VCaP (cell line): ENCODE results near the gene PTPRA.
"Not testable (repeated sequence)": the region's sequence is repeated elsewhere in the genome, so short reads cannot be mapped to it uniquely, and the experiment has no call there.

Experiments used
- H3K27ac ChIP-seq: fragments of 450-650 bp; 2 replicates; pipeline ENCODE4 v1.5.1; 2017
- TF ChIP-seq, protein P1 (sequence below): fragments of 450-650 bp; conservative IDR thresholded peaks from 2 replicates; pipeline ENCODE4 v1.5.1; 2017; ENCODE audit warnings: mild to moderate bottlenecking, moderate library complexity

Gene PTPRA

DNA sequence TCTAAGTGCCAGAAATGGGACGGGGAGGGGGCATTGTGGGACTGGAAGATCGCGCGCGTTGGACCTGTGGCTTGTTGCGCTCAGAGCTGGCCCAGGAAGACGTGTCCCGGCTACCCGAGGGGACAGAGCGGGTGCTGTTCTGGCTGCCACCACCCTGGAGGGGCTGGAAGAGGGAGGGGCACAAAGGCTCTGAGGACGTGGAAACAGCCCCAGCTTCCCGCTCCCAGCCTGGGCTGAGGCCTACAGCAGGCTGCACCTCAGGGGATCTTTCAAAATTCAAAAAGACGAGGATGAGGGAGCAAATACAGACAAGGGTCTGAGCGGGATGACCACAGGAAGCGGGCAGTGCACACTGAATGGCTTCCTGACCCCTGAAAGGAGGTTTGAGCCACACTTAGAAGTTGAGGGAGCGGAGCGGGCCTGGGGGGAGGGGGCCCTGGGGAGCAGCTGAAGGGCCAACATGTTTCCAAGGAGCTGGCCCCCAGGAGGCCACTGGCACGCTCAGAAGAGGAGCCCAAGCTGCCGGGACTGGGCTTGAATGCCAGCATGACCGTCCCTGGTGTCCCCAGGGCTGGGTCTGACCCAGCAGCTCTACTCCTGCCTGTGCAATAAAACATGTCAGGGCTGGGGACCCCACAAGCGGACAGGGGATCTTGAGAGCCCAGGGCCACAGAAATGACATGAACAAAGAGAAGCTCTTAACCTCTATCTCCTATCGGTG is 199.4 kb downstream of the PTPRA start:
- TF ChIP-seq, protein P1, sequence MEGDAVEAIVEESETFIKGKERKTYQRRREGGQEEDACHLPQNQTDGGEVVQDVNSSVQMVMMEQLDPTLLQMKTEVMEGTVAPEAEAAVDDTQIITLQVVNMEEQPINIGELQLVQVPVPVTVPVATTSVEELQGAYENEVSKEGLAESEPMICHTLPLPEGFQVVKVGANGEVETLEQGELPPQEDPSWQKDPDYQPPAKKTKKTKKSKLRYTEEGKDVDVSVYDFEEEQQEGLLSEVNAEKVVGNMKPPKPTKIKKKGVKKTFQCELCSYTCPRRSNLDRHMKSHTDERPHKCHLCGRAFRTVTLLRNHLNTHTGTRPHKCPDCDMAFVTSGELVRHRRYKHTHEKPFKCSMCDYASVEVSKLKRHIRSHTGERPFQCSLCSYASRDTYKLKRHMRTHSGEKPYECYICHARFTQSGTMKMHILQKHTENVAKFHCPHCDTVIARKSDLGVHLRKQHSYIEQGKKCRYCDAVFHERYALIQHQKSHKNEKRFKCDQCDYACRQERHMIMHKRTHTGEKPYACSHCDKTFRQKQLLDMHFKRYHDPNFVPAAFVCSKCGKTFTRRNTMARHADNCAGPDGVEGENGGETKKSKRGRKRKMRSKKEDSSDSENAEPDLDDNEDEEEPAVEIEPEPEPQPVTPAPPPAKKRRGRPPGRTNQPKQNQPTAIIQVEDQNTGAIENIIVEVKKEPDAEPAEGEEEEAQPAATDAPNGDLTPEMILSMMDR = no peak
- no peak overlapping the region for H3K27ac ChIP-seq

DNA sequence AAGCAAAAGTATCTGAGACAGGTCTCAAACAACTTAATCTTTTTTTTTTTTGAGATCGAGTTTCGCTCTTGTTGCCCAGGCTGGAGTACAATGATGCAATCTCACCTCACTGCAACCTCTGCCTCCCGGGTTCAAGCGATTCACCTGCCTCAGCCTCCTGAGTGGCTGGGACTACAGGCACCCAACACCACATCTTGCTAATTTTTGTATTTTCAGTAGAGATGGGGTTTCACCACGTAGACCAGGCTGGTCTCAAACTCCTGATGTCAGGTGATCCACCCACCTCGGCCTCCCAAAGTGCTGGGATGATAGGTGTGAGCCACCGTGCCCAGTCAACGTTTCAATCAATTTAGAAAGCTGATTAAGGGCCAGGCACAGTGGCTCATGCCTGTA is 200.0 kb downstream of the PTPRA start:
- H3K27ac ChIP-seq = not testable (repeated sequence)

DNA sequence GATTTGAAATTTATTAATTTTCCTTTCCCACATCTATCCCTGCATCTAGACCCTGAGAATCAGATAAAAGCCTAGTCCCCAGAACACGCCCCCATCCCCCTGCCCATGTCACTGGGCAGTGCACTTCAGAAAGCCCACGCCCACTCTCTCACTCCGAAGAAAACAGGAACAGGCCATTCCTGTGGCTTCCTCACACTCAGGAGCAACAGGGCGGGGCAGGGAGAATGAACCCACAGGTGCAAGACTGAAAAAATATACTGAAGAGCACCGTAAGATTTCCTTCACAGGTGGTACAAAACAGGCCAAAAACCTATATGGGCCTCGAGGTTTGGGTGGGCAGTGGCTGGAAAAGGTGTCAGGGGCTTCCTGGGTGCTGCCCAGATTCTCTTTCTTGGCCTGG is 201.5 kb downstream of the PTPRA start:
- TF ChIP-seq, protein P1 = no peak
- no peak overlapping the region for H3K27ac ChIP-seq

DNA sequence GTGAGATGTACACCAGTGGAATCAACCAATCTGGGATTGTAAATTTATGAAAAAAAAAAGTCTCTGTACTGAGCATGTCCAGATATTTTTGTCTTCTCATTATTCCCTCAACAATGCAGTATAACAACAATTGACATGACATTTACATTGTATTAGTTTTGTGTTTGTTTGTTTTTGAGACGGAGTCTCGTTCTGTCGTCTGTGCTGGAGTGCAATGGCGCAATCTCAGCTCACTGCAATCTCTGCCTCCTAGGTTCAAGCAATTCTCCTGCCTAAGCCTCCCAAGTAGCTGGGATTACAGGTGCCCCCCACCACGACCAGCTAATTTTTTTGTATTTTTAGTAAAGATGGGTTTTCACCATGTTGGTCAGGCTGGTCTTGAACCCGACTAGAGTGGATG is 202.0 kb downstream of the PTPRA start:
- H3K27ac ChIP-seq = not testable (repeated sequence)

DNA sequence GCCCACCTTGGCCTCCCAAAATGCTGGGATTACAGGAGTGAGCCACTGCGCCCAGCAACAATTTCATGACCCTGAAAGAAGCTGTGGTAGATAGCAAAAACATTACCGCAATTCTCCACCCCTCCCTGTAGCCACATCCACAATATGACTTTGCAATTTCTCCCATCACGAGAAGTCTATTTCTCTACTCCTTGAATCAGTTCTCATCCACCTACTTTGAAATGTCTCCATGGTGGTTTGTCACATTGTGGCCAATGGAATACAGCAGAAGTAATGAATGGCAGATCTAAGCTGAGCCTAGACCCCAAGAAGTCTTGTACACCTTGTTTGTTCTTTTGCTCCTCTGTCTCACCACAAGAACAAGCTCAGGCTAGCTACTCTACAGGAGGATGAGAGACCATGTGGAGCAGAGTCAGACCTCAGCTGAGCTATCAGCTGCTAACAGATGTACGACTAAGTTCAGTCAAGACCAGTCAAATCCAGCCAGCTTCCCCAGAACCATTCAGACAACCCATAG is 204.4 kb downstream of the PTPRA start:
- TF ChIP-seq, protein P1 = no peak
- no peak overlapping the region for H3K27ac ChIP-seq

DNA sequence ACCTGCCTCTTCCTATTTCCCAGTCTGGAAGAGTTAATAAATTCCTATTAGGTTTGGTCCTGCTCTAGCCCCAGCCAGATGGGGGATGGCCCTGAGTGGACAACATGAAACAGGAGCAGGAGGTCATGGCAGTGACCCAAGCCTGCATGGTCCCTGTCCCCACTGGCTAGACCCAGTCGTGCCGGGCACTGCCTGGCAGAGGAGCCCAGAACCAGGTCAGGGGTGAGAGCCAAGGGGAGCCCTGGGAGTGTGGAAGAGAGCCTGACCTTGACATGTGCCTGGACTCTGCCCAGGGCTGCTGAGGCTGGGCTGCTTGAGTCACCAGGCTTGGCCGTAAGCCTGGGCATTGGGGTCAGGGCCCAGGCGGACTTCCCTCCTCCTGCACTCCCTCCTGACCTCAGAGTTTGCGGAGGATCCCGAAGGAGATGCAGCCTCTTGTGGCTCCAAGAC is 207.7 kb downstream of the PTPRA start:
- TF ChIP-seq, protein P1 = no peak
- H3K27ac ChIP-seq = no peak overlapping the region

DNA sequence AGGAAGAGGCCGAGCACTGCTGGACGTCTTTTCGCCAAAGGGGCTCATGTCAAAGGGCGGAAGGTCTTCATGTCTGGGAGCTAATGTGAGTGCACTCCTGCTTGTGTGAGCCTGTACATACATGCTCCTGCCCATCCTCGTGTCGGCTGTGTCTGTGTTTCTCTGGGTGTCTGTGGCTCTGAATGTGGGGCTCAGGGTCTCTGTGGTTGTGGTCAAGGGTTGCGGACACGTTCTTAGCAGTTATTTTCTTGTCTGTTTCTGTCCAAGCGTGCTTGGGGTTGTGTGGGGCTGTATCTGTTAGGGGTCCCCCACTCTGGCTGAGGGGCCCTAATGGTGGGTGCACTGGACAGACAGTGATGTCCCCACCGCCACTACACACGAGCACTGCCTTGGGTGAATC is 208.4 kb downstream of the PTPRA start:
- no peak overlapping the region for H3K27ac ChIP-seq
- TF ChIP-seq, protein P1 = no peak

DNA sequence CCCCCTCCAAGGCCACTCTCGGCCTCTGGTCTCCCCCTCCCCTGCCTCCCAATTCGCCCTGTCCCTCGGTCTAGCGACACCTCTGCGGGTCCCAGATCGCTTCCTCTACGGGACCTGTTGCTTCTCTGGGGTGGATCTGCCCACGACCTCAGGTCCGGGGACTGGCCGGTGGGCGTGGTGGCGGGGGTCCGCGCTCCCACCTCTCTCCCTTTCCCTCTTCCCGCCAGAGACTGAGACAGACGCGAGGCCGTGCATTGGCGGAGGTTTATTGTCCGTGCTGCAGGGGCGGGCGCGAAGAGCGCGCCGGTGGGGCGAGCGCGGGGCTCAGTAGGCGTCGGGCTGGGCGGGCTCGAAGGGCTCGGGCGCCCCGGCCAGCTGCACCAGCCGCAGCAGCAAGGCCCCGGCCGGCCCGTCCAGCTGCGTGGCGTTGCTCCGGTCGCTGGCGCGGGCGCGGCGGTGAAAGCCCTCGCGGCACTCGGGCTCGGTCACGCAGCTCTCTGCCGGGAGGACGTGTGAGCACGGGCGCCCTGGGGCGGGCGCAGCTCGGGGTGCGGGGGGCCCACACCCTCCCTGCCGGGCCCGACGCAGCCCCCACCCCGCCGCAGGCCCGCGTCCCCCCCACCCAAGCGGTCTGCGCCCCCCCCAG is 209.1 kb downstream of the PTPRA start:
- TF ChIP-seq, protein P1 = no peak
- H3K27ac ChIP-seq = no peak overlapping the region; the same call in 1 of the 2 replicates
